Ectodermal cell (in vitro differentiated cells): ENCODE results near the gene CMSS1.

ENCODE experiments used
- H3K27ac ChIP-seq: 2 replicates; pipeline ENCODE4 v1.7.0; 2013; ENCODE audit warnings: mild to moderate bottlenecking, low read depth, low read length; ENCODE audit not compliant: insufficient read depth, poor library complexity, severe bottlenecking
- H3K27me3 ChIP-seq: 2 replicates; pipeline ENCODE4 v1.7.0; 2013; ENCODE audit warnings: mild to moderate bottlenecking, low read length; ENCODE audit not compliant: insufficient read depth, control insufficient read depth, poor library complexity, severe bottlenecking
- H3K36me3 ChIP-seq: one replicate; pipeline ENCODE4 v1.7.0; 2013; ENCODE audit warnings: low read length; ENCODE audit not compliant: control insufficient read depth, insufficient read depth
- H3K4me1 ChIP-seq: one replicate; pipeline ENCODE4 v1.7.0; 2013; ENCODE audit warnings: low read length; ENCODE audit not compliant: control insufficient read depth, insufficient read depth
- H3K4me3 ChIP-seq: 2 replicates; pipeline ENCODE4 v1.7.0; 2013; ENCODE audit warnings: low read depth, low read length, control low read depth; ENCODE audit not compliant: insufficient read depth
- H3K9me3 ChIP-seq: 2 replicates; pipeline ENCODE4 v1.7.0; 2013; ENCODE audit warnings: mild to moderate bottlenecking, low read length, moderate library complexity; ENCODE audit not compliant: control insufficient read depth
- WGBS, 2 experiments: methylation state at CpG; one replicate each; pipeline ENCODE4 v1.1.7; 2013; ENCODE audit warnings: missing lambda C conversion rate in 2 of 2; 5-methylcytosine and 5-hydroxymethylcytosine counted together

Gene CMSS1

DNA sequence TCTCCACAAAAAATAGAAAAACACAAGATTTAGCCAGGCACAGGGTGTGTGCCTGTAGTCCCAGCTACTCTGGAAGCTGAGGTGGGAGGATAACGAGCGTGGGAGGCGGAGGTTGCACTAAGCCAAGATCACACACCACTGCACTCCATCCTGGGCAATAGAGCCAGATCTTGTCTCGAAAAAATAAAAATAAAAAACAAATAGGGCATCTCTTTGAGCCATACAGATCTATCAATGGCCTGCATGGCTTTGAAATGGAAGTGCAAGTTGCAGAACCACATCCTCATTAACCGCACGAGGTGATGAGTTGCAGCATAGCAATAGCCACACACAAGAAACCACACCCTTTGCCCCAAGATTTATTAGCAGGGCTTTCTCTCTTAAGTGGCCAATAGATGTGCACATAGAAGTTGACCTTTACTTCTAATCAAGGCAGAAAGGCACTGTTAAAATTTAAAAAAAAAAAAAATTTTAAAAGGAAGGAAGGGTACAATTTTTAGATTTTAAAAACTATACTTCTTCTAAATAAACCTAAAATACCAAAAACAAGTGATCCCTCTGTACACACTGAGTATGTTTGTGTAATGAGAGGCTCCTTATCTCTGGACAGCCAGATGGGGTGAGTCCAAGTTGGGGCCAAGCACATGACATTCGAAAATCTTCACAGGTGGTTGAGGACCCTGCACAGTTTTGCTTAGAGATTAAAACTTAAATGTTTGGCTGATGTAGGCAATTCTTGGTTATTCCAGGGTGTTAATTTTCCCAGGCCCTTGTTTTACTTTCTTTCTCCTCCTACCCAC, 243.2 kb downstream of the CMSS1 start:
- H3K27me3 ChIP-seq: no peaks in the 10 kb centered on the region
- no peak overlapping the region for H3K4me3 ChIP-seq
- no peak overlapping the region for H3K27ac ChIP-seq
- 93 to 96% methylated on average over 7 of the region's 7 CpGs for WGBS, 2 experiments
- H3K4me1 ChIP-seq: no peaks in the 10 kb centered on the region
- H3K36me3 ChIP-seq: no peaks in the 10 kb centered on the region
- H3K9me3 ChIP-seq: no peaks in the 10 kb centered on the region

DNA sequence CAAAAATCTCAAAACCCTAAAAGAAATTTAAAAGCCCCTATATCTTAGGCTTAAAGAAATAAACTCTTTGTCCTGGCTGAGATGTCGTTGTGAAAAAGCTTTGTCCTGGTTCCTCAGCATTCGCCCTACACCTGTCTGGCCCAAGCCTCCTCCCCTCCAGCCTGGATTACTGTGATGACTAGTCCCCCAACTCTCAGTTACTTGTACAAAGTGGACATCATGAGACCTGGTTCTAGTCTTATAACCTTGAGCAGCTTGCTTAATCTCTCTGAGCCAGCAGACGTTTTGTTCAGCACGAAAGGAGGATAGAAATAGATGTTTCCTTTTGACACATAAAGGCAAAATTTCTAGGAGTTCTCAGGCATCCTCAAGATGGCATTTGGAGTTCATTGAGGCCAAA, 245.0 kb downstream of the CMSS1 start:
- 94% methylated on average over 4 of the region's 4 CpGs for WGBS, 2 experiments
- Histone ChIP-seq H3K27ac (no peak overlapping the region), H3K4me3 (no peak overlapping the region), H3K4me1 (no peaks in the 10 kb centered on the region), H3K9me3 (no peaks in the 10 kb centered on the region), H3K27me3 (no peaks in the 10 kb centered on the region), H3K36me3 (no peaks in the 10 kb centered on the region)

DNA sequence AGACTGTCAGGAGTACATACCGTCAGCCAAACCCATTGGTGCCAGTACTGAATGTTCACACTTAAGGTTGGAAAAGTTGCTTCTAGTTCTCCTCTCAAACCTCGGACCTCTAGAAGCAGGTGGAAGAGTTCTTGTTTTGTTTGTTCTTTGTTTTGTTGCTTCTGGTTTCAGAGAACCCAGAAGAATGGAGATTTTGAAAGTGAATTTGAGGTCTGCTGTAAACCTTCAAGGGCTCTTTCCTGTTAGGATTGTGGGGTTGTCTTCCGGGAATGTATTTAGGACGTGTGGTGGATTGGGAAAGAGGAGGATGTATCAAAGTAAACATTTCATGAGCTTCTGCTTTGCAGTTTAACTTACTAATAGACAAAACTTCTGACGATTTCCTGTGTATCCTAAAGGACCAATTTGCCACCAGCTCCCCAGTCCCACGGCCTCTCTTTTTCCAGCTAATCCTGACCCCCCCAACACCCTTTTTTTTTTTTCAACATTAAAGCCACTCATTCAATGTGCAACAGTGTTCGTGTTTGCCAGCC, 246.3 kb downstream of the CMSS1 start:
- 88 to 94% methylated on average over 6 to 7 of the region's 7 CpGs for WGBS, 2 experiments
- Histone ChIP-seq H3K36me3 (no peaks in the 10 kb centered on the region), H3K27ac (no peak overlapping the region), H3K4me1 (no peaks in the 10 kb centered on the region), H3K9me3 (no peaks in the 10 kb centered on the region), H3K4me3 (no peak overlapping the region), H3K27me3 (no peaks in the 10 kb centered on the region)

DNA sequence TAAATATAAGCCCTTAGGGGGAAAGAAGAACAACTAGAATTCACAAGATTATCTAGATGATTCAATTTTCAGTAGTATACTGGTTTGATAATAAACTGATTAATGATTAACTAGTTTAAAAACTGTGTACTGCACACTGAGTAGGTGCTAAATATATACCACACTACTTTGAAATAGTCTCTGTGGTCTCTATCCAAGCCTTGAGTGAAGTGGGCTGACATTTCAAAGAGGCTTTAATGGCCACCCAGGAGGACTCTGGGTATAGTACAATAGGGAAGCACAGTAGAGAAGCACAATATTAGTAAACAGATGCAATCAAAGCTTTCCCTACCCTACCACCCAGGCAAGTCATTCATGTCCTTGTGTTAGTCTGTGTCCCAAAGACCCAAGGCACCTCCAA, 249.9 kb downstream of the CMSS1 start:
- Histone ChIP-seq H3K27ac (no peak overlapping the region), H3K36me3 (no peaks in the 10 kb centered on the region), H3K4me1 (no peaks in the 10 kb centered on the region), H3K27me3 (no peaks in the 10 kb centered on the region), H3K9me3 (no peaks in the 10 kb centered on the region), H3K4me3 (no peak overlapping the region)

DNA sequence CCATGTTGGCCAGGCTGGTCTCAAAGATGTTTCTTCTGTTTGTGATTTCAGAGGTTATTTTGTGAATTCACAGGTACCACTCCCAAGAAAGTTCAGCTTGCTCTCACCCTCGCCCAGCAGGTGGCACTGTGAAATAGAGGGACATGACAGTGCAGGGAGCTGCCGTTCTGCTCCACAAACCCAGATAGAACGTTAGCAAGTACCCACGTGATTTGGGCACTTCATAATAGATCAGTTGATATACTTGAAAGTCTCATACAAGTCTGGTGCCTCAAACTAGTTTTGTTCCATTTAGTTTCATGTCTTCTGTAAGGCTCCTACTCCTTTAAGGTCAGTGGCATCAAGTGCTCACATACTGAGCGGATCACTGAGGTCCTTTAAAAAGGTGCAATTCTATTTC, 251.2 kb downstream of the CMSS1 start:
- no peak overlapping the region for H3K27ac ChIP-seq
- H3K4me1 ChIP-seq: peaks cover 7% of the 10 kb centered on the region
- WGBS, 2 experiments: 27 to 28% methylated on average over 5 of the region's 5 CpGs
- no peaks in the 10 kb centered on the region for H3K27me3 ChIP-seq
- H3K4me3 ChIP-seq: no peak overlapping the region
- H3K9me3 ChIP-seq: no peaks in the 10 kb centered on the region
- no peaks in the 10 kb centered on the region for H3K36me3 ChIP-seq

DNA sequence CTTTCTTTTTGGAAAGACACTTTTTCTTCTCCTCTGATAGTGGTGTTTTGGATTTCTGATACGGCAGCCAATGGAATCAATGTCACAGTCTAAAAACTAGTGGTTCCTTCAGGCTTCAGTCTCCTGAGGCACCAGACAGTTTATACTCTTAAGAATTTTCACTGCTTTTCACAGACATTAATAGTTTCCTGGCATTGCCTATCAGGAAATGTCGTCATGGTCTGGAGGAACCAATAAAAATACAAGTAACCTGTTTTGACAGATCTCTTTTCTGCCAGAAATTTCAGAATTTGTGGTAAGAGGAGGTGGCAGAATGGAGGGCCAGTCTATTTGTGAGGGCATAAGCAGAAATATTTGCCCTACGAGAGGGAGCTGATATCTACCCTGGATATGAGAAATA, 251.8 kb downstream of the CMSS1 start:
- H3K9me3 ChIP-seq: no peaks in the 10 kb centered on the region
- WGBS, 2 experiments: 86 to 93% methylated on average over 3 of the region's 3 CpGs
- H3K36me3 ChIP-seq: no peaks in the 10 kb centered on the region
- no peak overlapping the region for H3K4me3 ChIP-seq
- no peaks in the 10 kb centered on the region for H3K27me3 ChIP-seq
- peaks cover 7% of the 10 kb centered on the region for H3K4me1 ChIP-seq
- H3K27ac ChIP-seq: no peak overlapping the region

DNA sequence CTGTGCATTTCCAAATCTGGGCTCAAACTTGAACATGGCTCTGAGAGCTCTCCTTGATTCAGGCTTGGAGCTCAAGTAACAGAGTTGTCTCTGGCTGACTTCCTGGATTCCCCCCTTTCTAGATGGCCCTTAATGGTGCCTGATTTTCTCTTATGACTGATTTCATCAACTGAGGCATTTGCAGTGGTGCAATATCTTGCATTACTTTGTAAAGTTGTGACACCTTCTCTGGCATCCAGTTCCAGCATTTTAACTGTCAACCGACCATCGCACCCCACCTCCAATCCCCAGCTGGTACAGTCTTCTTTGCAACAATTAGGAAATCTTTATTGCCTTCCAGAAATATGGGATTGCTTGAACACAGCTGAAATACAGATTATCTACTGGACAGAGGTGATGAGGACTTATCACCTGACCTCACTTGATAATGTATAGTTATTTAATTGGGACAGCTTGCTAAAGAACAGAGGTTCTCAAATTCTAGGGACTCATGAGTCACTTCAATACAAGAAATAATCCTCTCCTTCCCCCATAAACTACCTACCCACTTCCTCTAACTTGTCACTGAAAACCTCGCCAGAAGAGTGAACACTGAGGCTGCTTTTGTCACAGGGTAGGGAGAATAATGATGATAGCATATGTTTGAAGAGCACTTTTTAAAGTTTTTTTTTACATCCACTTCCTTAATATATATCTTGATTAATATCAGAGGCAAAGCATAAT, 254.8 kb downstream of the CMSS1 start:
- Histone ChIP-seq H3K27me3 (no peaks in the 10 kb centered on the region), H3K4me1 (peaks cover 7% of the 10 kb centered on the region), H3K36me3 (no peaks in the 10 kb centered on the region), H3K9me3 (no peaks in the 10 kb centered on the region), H3K27ac (no peak overlapping the region), H3K4me3 (no peak overlapping the region)
- 90 to 97% methylated on average over 2 to 3 of the region's 3 CpGs for WGBS, 2 experiments

DNA sequence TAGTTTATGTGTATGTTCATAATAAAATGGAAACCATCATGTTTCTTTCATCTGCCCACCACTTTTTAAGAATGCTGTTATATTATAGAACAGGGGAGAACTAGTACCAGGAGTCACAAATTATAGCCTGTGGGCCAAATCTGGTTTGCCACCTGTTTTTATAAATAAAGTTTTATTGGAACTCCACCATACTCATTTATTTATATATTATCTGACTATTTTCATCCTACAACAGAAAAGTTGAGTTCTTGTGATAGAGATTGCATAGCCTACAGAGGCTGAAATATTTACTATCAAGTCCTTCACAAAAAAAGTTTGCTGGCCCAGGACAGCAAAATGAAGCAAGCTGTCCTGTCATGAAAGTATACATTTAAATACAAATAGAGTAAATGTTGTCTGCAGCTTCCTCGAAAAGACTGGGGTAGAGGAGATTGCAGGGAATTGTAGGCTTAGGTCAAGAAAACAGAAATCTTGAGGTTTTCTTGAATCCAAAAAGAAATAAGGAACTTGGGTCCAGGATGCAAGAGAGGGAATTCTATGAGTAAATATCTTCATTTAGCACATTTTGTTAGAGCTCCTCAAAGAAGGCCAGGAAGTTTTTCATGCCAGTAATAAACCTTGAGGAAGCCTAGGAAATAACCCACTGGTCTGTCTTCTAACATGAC, 255.5 kb downstream of the CMSS1 start:
- Histone ChIP-seq H3K27me3 (no peaks in the 10 kb centered on the region), H3K36me3 (no peaks in the 10 kb centered on the region), H3K4me1 (peaks cover 7% of the 10 kb centered on the region), H3K4me3 (no peak overlapping the region), H3K9me3 (no peaks in the 10 kb centered on the region), H3K27ac (peak overlapping the region; percentile 84)
- 43 to 73% methylated on average over 1 of the region's 1 CpG for WGBS, 2 experiments

DNA sequence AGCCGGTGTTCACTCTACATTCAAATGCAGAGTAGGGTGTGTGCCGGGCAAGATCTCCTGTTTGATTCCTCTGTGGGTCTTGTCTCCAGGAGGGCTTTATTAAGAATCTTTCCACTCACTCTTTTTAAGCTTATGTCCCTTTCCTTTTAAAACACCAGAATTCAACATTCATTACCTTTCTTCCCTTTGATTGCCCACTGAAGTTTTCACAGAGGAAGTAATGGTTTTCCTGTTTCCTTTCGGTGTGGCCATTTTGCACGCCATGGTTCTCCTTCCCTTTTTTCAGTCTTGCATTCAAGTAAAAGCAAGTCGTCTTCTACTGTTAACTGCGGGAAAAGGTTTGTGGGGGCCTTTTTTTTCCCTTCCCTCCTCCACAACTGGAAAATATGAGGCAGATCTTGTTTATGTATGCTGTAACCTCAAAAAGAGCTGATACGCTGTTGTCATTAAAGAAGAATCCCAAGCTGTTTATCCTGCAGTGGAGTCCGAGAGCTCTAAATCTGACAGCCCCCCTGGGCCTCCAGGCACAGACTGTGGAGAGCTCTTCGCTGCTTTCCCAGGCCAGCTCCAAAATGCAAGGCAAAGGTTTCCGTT, 256.1 kb downstream of the CMSS1 start:
- H3K4me3 ChIP-seq: no peak overlapping the region
- no peaks in the 10 kb centered on the region for H3K27me3 ChIP-seq
- peak overlapping the region; percentile 84 for H3K27ac ChIP-seq
- 18 to 22% methylated on average over 8 to 10 of the region's 10 CpGs for WGBS, 2 experiments
- no peaks in the 10 kb centered on the region for H3K9me3 ChIP-seq
- H3K36me3 ChIP-seq: no peaks in the 10 kb centered on the region
- H3K4me1 ChIP-seq: peaks cover 7% of the 10 kb centered on the region

DNA sequence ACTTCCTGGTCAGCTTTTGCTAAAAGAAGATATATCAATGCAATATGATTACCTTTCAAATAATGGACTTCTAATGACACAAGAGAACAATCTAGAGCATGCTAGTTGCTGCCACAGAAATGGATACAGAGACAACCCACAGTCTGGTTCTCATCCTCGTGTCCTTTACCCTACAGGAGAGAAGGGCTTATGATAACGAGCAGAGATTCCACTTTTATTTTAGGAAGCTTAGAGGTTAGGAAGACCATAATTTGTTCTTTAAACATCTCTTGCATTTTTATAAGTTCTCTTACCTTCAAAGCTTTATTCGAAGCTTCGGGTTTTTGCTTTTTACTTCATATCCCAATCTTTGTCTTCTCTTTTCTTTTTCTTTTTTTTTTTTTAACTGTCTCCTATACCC, 257.5 kb downstream of the CMSS1 start:
- Histone ChIP-seq H3K27me3 (no peaks in the 10 kb centered on the region), H3K4me3 (no peak overlapping the region), H3K27ac (no peak overlapping the region), H3K36me3 (no peaks in the 10 kb centered on the region), H3K9me3 (no peaks in the 10 kb centered on the region), H3K4me1 (peaks cover 7% of the 10 kb centered on the region)
- 86 to 89% methylated on average over 4 of the region's 4 CpGs for WGBS, 2 experiments
